ENCODE results near the gene ZFP36. TPM values are rescaled to one million over a fixed set of nuclear protein-coding genes. Genes with fewer than 3 reads are reported as not detected.

The ZFP36 gene
- total and polyA plus RNA-seq, 2 of the 8 experiments (the other 6 are each of a cell fraction or from before 2014, with no cell fraction given): 4.0 to 10.9 TPM

DNA sequence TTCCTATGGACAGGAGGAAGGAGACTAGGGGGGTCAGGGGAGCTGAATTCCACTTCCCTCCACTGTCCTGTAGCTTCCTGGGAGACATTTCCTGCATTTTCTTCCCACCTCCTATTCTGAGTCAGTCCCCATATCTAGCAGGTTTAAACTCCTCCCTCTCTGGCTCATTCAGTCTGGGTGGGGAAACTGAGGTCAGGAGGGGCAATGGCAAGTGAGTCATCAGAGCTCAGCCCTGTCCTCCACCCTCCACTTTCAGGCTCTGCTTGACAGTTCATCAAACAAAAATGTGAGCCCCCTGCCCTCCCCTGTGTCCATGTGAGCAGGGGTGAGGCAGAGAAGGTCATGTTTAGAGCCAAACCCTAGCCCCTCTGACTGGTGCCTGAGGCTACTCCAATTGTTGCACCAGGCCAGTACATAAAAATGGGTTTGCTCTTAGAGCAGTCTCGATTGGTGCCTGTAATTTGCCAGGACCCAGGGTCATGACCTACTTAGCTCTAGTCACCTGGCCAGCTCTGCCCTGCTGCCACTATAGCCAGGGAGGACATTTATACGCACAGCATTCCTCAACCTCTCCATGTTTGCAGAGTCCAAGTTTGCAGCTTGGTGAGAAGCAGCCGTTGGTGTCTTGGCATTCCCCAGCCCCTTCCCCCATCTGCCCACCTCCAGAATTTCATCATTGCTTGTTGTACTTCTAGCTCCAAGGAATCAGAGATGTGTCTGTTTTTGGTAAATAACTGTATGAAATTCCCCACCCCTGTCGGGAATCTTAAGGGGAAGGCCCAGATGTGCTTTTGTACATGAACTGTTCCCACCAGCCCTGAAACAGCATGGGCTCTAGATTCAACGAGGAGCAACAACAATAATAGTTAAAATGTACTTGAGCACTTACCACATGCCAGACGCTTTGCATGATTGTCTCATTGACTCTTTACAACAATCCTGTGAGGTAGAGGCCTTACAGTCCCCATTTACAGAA, 43.7 kb upstream of the ZFP36 start (continued):
- no peak for TF ChIP-seq CTCF (IDR thresholded peaks at IDR 0.05; ENCODE audit: control extremely low read depth in 1 of 3, insufficient read depth in 1 of 3, low read depth in 1 of 3, low read length in 3 of 3)

Data from H1 (cell line).